ENCODE results near the gene CSNK1G2. TPM values are rescaled to one million over a fixed set of nuclear protein-coding genes. Genes with fewer than 3 reads are reported as not detected.

CSNK1G2 gene
- total RNA-seq, 4 donors from 2014 or later: 37.9 to 42.9 (median 38.1) TPM

- H3K4me1 ChIP-seq: no peaks in the 10 kb centered on the region
- ATAC-seq: no peak
- intact Hi-C loops (cut with DNase I; ENCODE audit: low total_unique reads): no loop called here
- no peaks in the 10 kb centered on the region for H3K9me3 ChIP-seq
- no peak overlapping the region for H3K27ac ChIP-seq
- no peak for DNase-seq
- TF ChIP-seq CTCF (IDR thresholded peaks at IDR 0.05 in 4 of 5, conservative IDR thresholded peaks at IDR 0.05 in 1 of 5) (no peak), POLR2A (IDR thresholded peaks at IDR 0.05) (no peak)
- H3K27me3 ChIP-seq: no peaks in the 10 kb centered on the region
- H3K4me3 ChIP-seq: no peak overlapping the region
- in situ Hi-C loops (cut with MboI; ENCODE audit: low sequenced_read_pairs in 4 of 4): no loop called here
- H3K36me3 ChIP-seq: peaks cover 0 to 49% of the 10 kb centered on the region in 2 donors
These were observed 17.7 kb upstream of the CSNK1G2 start for GRCh38 chr19:1923319-1923718.

GRCh38 chr19:1924320-1924961 lies 16.5 kb upstream of the CSNK1G2 start:
- Histone ChIP-seq H3K4me1 (peaks cover 4 to 7% of the 10 kb centered on the region in 2 donors), H3K36me3 (peaks cover 0 to 40% of the 10 kb centered on the region in 2 donors), H3K4me3 (no peak overlapping the region), H3K27me3 (no peaks in the 10 kb centered on the region), H3K9me3 (no peaks in the 10 kb centered on the region), H3K27ac (no peak overlapping the region)
- TF ChIP-seq CTCF (IDR thresholded peaks at IDR 0.05 in 4 of 5, conservative IDR thresholded peaks at IDR 0.05 in 1 of 5) (no peak), POLR2A (IDR thresholded peaks at IDR 0.05) (no peak)
- intact Hi-C loops (cut with DNase I; ENCODE audit: low total_unique reads) (no loop called here), in situ Hi-C loops (cut with MboI; ENCODE audit: low sequenced_read_pairs in 4 of 4) (no loop called here)
- ATAC-seq (no peak), DNase-seq (no peak)

- Histone ChIP-seq H3K27ac (no peak overlapping the region), H3K36me3 (peaks cover 0 to 29% of the 10 kb centered on the region in 2 donors), H3K9me3 (no peaks in the 10 kb centered on the region), H3K4me1 (peaks cover 12 to 15% of the 10 kb centered on the region in 2 donors), H3K4me3 (no peak overlapping the region), H3K27me3 (no peaks in the 10 kb centered on the region)
- DNase-seq: no peak
- in situ Hi-C loops (cut with MboI; ENCODE audit: low sequenced_read_pairs in 4 of 4) (no loop called here), intact Hi-C loops (cut with DNase I; ENCODE audit: low total_unique reads) (loop anchor here (5.0 kb wide), 1 partner anchor 87 kb away; no protein-coding TSS in a partner anchor)
- ATAC-seq: no peak
- no peak for TF ChIP-seq POLR2A (IDR thresholded peaks at IDR 0.05)
- no peak for TF ChIP-seq CTCF (IDR thresholded peaks at IDR 0.05 in 4 of 5, conservative IDR thresholded peaks at IDR 0.05 in 1 of 5)
These were observed 15.4 kb upstream of the CSNK1G2 start for GRCh38 chr19:1925544-1925943.

GRCh38 chr19:1929021-1929742 lies 11.8 kb upstream of the CSNK1G2 start:
- H3K4me3 ChIP-seq: peak overlapping the region; percentile 26 to 45 (median 42)
- ATAC-seq: peak; percentile 93 to 95
- intact Hi-C loops (cut with DNase I; ENCODE audit: low total_unique reads) (loop anchor here (1.0 to 5.0 kb wide), 2 partner anchors 83 to 140 kb away; no protein-coding TSS in a partner anchor), in situ Hi-C loops (cut with MboI; ENCODE audit: low sequenced_read_pairs in 4 of 4) (no loop called here)
- no peaks in the 10 kb centered on the region for H3K27me3 ChIP-seq
- H3K9me3 ChIP-seq: no peaks in the 10 kb centered on the region
- H3K27ac ChIP-seq: no peak overlapping the region
- TF ChIP-seq CTCF (IDR thresholded peaks at IDR 0.05 in 4 of 5, conservative IDR thresholded peaks at IDR 0.05 in 1 of 5): peak; percentile 66 to 95 (median 91)
- TF ChIP-seq POLR2A (IDR thresholded peaks at IDR 0.05): no peak
- peak; percentile 52 to 67 for DNase-seq
- peaks cover 0 to 7% of the 10 kb centered on the region in 2 donors for H3K36me3 ChIP-seq
- peaks cover 12 to 15% of the 10 kb centered on the region in 2 donors for H3K4me1 ChIP-seq

Measured in gastrocnemius medialis (tissue), 4 donors.